ENCODE results near the gene SHROOM4.

DNA sequence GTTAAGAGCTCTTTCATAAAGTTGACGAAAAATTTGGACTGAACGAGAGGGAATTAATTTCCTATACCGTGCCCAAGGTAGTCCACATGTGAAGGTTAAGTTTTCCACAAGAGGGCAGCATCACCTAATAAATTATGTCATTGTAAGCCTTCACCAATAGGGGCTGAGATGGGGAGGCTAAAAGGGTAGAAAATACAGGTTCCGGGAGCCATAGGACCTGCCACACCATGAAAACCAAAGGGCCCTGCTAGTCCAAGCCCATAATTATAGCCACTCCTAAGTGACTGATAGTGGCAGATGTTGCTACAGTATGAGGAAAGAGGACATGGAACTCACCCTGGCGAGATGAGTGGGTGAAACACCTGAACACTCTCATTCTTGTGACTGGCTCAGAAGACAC is 122.2 kb downstream of the SHROOM4 start:
- TF ChIP-seq, protein P1, sequence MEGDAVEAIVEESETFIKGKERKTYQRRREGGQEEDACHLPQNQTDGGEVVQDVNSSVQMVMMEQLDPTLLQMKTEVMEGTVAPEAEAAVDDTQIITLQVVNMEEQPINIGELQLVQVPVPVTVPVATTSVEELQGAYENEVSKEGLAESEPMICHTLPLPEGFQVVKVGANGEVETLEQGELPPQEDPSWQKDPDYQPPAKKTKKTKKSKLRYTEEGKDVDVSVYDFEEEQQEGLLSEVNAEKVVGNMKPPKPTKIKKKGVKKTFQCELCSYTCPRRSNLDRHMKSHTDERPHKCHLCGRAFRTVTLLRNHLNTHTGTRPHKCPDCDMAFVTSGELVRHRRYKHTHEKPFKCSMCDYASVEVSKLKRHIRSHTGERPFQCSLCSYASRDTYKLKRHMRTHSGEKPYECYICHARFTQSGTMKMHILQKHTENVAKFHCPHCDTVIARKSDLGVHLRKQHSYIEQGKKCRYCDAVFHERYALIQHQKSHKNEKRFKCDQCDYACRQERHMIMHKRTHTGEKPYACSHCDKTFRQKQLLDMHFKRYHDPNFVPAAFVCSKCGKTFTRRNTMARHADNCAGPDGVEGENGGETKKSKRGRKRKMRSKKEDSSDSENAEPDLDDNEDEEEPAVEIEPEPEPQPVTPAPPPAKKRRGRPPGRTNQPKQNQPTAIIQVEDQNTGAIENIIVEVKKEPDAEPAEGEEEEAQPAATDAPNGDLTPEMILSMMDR (IDR thresholded peaks at IDR 0.05; ENCODE audit: insufficient read depth, low read depth, low read length): peak; percentile 50
- TF ChIP-seq EZH2 (IDR thresholded peaks at IDR 0.05; ENCODE audit: insufficient read depth, low read length): no peak

Measured in astrocyte (in vitro differentiated cells and primary cell).